ENCODE results near the gene GALNT7.
"Not testable (repeated sequence)": the region's sequence is repeated elsewhere in the genome, so short reads cannot be mapped to it uniquely, and the experiment has no call there.

Gene GALNT7

GRCh38 chr4:173192375-173193162 is 24.0 kb downstream of the GALNT7 start:
- no peak for DNase-seq (ENCODE audit: low read depth in 1 of 2, low spot score in 1 of 2)

DNA sequence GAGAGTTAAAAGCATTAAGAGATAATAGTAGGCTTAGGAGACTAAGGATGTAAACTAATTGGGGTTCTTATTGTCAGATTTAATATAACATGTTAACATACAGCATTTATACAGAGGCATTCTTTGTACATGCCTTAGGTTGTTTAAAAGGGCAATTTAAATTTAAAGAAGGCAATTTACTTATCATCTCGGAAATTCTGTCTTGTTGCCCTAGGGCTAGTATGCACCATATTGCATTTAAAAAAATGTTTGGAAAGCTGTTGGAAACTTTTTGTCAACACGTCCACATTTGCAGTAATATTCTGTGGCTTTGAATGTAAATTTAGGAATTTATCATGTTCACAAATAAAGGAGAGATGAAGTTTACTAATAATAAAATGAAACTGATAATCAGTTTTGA is 25.5 kb downstream of the GALNT7 start:
- no peak for DNase-seq (ENCODE audit: low read depth in 1 of 2, low spot score in 1 of 2)

- DNase-seq (ENCODE audit: low read depth in 1 of 2, low spot score in 1 of 2), result no peak
Measured at GRCh38 chr4:173195109-173195508, 26.5 kb downstream of the GALNT7 start.

- no peak for DNase-seq (ENCODE audit: low read depth in 1 of 2, low spot score in 1 of 2)
Measured at GRCh38 chr4:173199553-173199952, 30.9 kb downstream of the GALNT7 start.

- no peak for DNase-seq (ENCODE audit: low read depth in 1 of 2, low spot score in 1 of 2)
Measured at GRCh38 chr4:173200103-173200884, 31.7 kb downstream of the GALNT7 start.

DNA sequence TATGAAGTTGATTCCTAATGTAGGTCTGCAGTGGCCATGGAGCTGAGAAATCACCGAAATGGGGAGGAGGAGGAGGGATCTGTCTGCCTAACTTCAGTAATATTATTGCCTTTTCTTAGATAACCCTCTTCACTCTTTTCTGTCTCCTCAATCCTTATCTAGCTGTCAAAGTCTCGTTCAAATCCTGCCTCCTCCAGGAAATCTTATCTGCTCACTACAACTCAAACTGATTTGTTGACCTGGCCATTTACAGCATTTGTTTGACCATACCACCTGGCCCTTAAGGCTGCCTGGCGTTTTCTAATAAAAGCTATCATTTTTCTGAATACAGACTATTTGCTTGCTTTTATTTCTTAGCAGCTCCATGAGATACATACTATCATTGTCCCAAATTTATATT is 33.8 kb downstream of the GALNT7 start:
- DNase-seq (ENCODE audit: low read depth in 1 of 2, low spot score in 1 of 2), result no peak

GRCh38 chr4:173205656-173206055 is 37.0 kb downstream of the GALNT7 start:
- DNase-seq (ENCODE audit: low read depth in 1 of 2, low spot score in 1 of 2), result no peak

DNA sequence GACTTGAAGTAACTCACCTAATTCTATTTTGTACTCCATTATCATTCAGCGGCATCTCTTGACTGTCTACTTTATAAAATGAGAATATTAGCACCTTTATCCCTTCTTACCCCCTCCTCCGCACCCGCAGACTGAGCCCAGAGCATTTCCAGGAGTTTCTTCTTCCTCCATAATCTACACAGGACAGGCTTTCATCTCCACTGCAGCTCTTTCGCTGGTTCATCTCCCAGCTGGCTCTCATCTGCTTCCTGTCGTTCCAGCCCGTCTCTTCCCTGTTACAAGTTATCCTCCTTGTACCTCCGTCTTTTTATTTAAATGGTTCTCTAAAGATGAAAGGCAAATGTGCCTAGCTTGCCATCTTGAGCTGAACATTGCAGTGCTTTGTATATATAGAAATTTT is 39.8 kb downstream of the GALNT7 start:
- DNase-seq (ENCODE audit: low read depth in 1 of 2, low spot score in 1 of 2), result no peak

- no peak for DNase-seq (ENCODE audit: low read depth in 1 of 2, low spot score in 1 of 2)
Measured at GRCh38 chr4:173211222-173211621, 42.6 kb downstream of the GALNT7 start.

DNA sequence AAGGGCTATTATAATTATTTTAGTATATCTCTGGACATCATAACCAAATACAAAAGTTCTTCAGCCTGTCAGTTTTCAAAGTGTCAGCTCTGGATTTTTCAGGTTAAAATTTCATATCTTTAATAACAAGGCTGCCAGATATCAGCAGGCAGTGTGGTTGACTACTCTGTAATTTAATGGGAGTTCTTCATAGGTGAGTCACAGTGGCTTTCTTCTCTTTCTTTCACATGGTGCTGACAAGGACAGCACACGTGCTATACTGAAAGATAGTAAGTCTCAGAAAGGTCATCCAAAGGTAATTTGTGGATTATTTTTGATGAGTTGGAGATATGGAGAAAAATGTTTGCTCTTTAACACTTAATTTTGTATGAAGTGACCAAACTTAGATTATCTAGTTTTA is 43.2 kb downstream of the GALNT7 start:
- DNase-seq (ENCODE audit: low read depth in 1 of 2, low spot score in 1 of 2), result no peak

- no peak for DNase-seq (ENCODE audit: low read depth in 1 of 2, low spot score in 1 of 2)
Measured at GRCh38 chr4:173212379-173212778, 43.8 kb downstream of the GALNT7 start.

GRCh38 chr4:173213296-173213695 is 44.7 kb downstream of the GALNT7 start:
- no peak for DNase-seq (ENCODE audit: low read depth in 1 of 2, low spot score in 1 of 2)

DNA sequence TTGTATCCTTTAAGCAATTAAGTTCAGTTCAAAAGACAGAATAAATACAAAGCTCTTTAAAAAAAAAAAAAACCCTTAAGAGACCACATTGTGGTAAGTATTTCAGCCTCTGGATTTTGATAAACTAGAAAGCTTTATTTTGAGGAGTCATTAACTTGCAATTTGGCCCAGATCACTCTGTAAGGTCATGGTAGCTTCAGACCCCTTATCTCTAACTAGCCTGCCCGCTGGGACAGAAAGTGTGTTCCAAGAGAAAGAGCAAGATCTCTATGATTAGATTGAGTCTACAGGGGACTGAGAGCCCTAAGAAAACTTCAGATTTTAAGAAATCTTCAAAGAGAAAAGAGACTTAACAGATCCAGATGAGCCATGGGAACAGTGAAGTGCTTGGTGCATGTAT is 45.6 kb downstream of the GALNT7 start:
- DNase-seq (ENCODE audit: low read depth in 1 of 2, low spot score in 1 of 2), result no peak

DNA sequence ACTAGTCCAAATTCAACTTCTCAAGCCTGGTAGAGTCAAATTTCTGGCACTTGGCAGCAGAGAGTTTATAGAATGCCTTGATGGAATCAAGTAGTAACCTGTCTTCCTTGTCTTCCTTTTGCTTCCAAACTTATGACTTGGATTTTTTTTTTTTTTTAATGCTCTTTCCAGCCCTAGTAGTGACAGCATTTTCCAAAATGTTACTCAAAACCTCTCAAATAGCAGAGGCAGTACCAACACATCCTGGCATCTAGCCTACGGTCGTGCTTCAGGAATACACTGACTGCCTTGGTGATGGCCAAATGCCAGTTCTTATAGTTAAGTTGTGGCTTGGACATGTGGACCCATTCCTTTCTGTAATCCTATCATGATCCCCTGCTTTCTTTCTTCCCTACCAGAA is 46.0 kb downstream of the GALNT7 start:
- no peak for DNase-seq (ENCODE audit: low read depth in 1 of 2, low spot score in 1 of 2)

GRCh38 chr4:173217075-173217474 is 48.5 kb downstream of the GALNT7 start:
- no peak for DNase-seq (ENCODE audit: low read depth in 1 of 2, low spot score in 1 of 2)

GRCh38 chr4:173217727-173218126 is 49.1 kb downstream of the GALNT7 start:
- no peak for DNase-seq (ENCODE audit: low read depth in 1 of 2, low spot score in 1 of 2)

GRCh38 chr4:173218411-173219125 is 50.0 kb downstream of the GALNT7 start:
- DNase-seq (ENCODE audit: low read depth in 1 of 2, low spot score in 1 of 2), result no peak

DNA sequence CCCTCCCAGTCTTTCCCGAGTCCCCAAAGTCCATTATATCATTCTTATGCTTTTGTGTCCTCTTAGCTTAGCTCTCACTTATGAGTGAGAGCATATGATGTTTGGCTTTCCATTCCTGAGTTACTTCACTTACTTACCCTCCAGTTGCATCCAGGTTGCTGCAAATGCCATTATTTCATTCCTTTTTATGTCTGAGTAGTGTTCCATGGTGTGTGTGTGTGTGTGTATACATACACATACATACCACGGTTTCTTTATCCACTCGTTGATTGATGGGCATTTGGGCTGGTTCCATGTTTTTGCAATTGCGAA is 50.5 kb downstream of the GALNT7 start:
- not testable (repeated sequence) for DNase-seq (ENCODE audit: low read depth in 1 of 2, low spot score in 1 of 2)

DNA sequence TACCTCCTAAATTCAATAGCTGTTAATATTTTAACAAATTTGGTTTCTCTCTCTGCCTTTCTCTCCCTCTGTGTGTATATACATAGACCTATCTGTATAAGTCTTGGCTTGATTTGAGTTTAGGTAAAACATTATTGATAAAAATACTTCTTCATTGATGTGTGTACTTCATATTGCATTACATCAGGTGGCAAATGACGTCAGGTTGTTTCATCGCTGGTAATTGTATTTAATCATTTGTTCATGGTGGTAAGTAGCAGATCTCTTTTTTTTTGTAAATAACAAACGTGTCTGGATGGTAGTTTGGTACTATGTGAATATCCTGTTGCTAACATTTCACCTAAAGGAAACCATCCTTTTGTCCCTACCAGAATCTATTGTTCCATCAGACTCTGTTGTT is 55.1 kb downstream of the GALNT7 start:
- DNase-seq (ENCODE audit: low read depth in 1 of 2, low spot score in 1 of 2), result no peak

DNA sequence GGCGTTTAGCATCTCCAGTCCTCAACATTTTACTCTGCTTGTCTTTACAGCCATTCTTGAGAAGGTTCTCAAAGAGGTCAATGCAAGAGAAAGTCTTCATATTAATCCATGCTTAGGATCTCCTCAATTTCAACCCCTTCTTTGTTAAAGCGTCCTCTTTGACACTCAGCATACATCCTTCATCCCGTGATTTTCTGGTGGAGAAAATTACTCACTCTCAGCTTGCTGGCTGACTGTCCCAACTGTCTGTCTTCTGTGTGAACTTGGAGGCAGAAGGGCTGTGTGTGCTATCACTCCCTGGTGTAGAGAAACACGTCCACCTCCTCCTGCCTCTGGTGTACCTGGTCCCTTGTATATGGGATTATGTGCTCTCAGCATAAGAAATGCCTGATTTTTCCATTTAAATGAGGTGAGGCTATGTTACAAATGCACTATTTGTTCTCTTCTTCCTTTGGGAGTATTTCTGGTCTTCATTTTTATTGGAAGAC is 57.8 kb downstream of the GALNT7 start:
- DNase-seq (ENCODE audit: low read depth in 1 of 2, low spot score in 1 of 2), result no peak

GRCh38 chr4:173227756-173228155 is 59.1 kb downstream of the GALNT7 start:
- DNase-seq (ENCODE audit: low read depth in 1 of 2, low spot score in 1 of 2), result no peak

GRCh38 chr4:173230062-173230461 is 61.5 kb downstream of the GALNT7 start:
- no peak for DNase-seq (ENCODE audit: low read depth in 1 of 2, low spot score in 1 of 2)

All from activated T-helper 1 cell treated with anti-CD3 and anti-CD28 coated beads, Interleukin-2, amount 50 U/mL, for 16 hours (primary cell).